NK-92 treated with Interleukin-12 subunit alpha and Interleukin-12 subunit beta, amount 100 ng/mL, for 24 hours (cell line): ENCODE measurements around the gene NTRK2.

ENCODE experiments used
- DNase-seq: peaks from one replicate; lab custom pipeline; 2025; lab: John Stamatoyannopoulos, UW

The NTRK2 gene

GRCh38 chr9:84851935-84852585, 182.5 kb downstream of the NTRK2 start:
- no peak for DNase-seq

- DNase-seq, result no peak
Observed at GRCh38 chr9:84852617-84853301, 183.2 kb downstream of the NTRK2 start.

- DNase-seq, result no peak
Observed at GRCh38 chr9:84856181-84856632, 186.7 kb downstream of the NTRK2 start.

GRCh38 chr9:84857211-84857610, 187.7 kb downstream of the NTRK2 start:
- DNase-seq, result no peak

GRCh38 chr9:84858364-84858763, 188.8 kb downstream of the NTRK2 start:
- DNase-seq, result no peak

GRCh38 chr9:84860249-84861115, 191.0 kb downstream of the NTRK2 start:
- no peak for DNase-seq

DNA sequence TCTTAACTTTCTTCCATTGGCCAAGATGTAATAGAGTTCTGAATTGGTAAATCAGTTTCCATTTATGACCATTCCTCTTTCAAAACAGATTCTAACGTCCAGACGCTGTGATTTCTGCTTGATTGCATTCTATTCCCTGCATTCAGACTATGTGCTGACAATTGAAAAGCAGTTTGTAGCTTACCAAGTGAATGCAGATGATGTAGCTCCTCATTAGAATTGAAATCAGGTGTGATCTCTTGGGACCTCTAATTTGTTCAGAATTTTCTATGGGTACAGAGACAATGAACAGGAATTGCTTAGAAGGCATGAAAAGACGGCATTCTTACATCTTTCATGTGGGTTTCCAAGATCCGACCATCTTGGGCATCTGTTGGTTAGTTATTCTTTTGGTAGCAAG, 191.9 kb downstream of the NTRK2 start:
- no peak for DNase-seq

- DNase-seq, result no peak
Observed at GRCh38 chr9:84862308-84862707, 192.8 kb downstream of the NTRK2 start.

DNA sequence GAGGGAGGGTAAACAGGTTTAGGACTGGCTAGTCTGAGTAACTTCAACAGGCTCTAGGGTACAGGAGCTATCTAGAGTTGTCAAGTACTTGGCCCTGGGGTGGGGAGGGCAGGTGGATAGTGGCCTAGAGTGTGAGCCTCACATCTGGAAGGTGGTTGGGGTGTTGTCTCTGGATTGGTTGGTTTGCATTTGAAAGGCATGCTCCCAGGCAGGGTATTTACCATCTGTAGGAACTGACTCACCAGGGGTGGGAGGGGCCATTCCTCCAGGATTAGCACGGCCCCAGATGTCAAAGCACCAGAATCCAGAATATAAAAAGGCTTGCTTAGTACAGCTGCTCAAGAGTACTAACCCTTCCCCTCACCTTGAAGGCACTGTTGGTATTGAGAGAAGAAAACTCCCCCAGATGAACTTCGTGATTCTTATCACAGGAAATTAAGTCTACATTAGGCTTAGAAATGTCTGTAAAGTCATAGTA, 193.3 kb downstream of the NTRK2 start:
- DNase-seq, result no peak

DNA sequence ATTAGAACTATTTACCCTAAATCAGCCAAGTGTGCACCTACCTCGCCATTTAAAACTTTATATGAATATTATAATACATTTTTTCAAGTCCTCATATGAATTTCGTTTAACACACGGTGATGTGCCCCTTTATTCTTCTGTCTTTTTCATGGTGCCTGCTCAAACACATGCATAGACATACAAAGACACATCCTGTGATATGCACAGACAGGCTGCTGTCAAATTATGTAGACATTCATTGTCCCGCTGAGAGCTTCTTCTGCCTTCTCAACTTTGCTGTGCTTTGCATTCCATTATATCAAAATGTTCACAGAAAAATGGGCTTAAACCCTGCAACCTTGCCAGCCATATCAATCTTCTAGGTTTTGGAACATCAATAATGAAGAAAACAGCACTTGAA, 193.8 kb downstream of the NTRK2 start:
- DNase-seq, result no peak

DNA sequence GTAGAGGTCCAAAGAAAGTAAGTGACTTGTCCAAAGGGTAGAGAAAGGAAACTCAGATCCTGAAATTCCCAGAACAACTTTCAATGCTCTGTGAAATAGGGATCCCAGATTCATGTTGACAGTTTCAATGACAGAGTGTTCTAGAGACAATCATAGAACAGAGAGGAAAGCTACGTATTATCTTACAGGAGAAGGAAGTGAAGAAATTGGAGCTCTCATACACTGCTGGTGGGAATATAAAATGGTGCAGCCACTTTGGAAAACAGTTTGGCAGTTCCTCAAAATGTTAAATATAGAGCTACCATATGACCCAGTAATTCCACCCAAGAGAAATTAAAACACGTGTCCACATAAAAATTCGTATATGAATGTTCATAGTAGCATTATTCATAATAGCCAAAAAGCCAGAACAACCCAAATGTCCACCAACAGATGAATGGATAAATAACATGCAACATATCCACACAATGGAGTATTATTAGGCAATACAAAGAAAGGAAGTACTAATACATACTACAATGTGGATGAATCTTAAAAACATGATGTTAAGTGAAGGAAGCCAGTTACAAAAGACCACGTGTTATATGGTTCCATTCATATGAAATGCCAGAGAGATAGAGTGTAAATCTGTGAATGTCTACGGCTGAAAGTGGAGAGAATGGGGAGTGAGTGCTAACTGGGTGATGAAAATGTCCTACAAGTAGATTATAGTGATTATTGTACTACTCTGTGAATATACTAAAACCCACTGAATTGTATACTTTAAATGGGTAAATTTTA, 197.1 kb downstream of the NTRK2 start:
- DNase-seq, result no peak

DNA sequence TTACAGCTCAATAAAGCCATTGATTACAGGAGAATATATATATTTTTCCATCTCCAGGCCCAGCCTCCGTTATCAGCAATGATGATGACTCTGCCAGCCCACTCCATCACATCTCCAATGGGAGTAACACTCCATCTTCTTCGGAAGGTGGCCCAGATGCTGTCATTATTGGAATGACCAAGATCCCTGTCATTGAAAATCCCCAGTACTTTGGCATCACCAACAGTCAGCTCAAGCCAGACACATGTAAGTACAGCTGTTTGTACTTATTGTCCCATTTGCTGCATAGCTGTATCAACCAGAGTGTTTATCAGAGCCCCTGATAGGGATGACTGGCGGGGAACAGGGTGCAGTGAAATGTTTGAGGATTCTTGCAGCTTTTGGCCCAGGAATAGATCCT, 197.7 kb downstream of the NTRK2 start:
- no peak for DNase-seq

GRCh38 chr9:84869091-84869490, 199.6 kb downstream of the NTRK2 start:
- DNase-seq, result no peak

DNA sequence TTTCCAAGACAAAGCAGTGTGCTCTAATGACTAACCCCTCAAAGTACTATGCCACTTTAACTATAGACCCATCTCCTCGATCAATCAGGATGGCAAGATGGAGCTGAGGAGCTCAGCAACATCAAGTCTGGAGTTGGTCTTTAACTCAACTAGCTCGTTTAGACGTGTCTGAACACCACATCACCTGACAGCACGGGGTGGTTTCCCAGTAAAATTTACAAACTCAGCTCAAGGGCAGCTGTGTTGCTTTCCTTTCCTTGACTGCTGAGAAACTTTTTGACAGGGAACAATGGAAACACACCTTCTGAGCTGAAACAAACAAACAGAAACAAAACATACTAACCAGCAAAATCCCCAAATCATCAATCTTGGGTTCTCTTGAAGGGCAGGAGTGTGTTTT, 202.5 kb downstream of the NTRK2 start:
- no peak for DNase-seq

- DNase-seq, result no peak
Observed at GRCh38 chr9:84874022-84874421, 204.5 kb downstream of the NTRK2 start.

DNA sequence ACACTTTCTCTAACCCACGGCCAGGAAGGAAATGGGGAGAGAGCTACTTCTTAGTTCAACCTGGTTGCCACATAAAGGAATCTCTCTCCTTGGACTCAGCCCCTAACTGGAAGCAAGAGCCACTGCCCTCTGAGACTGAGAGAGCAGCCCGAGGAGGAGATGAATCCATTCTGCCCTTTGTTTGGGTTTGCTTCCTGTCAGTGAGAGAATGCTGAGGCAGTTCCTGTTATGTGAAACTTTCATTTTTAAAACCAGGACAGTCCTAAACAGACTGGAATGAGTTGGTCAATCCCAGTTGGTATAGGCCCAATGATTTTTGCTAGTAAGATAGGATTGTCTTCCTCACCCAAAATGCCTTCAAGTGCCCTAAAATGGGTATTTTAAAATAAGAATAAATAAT, 205.1 kb downstream of the NTRK2 start:
- no peak for DNase-seq

- DNase-seq, result no peak
Observed at GRCh38 chr9:84875193-84875592, 205.7 kb downstream of the NTRK2 start.

- no peak for DNase-seq
Observed at GRCh38 chr9:84879631-84880030, 210.1 kb downstream of the NTRK2 start.

GRCh38 chr9:84880835-84881234, 211.3 kb downstream of the NTRK2 start:
- DNase-seq, result no peak

DNA sequence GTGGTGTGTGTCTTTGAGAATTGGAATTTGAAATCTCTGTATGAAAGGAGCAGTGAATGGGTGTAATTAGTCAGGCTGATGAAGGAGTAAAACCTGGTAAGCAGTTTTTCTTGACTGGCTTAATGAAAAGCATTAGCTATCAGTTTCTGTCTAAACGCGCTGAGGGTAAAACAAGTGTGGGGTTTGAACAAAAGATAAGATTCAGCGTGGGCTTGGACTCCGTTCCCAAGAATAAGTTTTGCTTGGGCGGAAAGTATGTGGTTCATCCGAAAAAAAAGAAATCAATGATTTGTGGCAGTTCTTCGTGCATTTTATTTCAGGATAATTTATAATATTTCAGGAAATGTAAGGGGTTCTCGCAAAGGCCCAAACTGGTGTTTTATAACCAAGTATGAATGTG, 217.3 kb downstream of the NTRK2 start:
- no peak for DNase-seq

DNA sequence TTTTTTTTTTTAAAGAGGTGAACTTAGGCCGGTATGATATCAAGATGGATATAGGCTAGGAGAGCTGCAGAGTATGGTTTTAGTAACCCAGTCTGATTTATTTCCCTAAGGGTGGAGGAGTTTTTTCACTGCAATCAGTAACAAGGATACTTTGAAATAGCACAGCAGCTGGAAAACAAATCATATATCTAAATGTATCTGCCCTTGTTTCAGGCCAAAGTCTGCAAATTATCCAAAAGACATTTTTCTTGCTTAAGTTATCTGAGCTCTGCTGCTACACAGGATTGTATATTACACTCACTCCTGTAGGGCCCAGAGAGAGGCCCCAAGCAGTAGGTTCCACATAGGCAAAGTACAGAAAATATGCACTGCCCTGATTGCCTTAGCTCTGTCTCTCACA, 222.4 kb downstream of the NTRK2 start:
- DNase-seq, result no peak
